OCI-M1 (cell line): ENCODE results near the gene POLR1E.

Experiments used
- DNase-seq: peaks from one replicate; lab custom pipeline; 2025; lab: John Stamatoyannopoulos, UW

Gene POLR1E

GRCh38 chr9:37540634-37541033 is 54.9 kb downstream of the POLR1E start:
- no peak for DNase-seq

GRCh38 chr9:37541465-37541864 is 55.7 kb downstream of the POLR1E start:
- no peak for DNase-seq

GRCh38 chr9:37542488-37542887 is 56.7 kb downstream of the POLR1E start:
- no peak for DNase-seq

GRCh38 chr9:37542895-37543294 is 57.1 kb downstream of the POLR1E start:
- DNase-seq = no peak

- no peak for DNase-seq
Measured at GRCh38 chr9:37543468-37543867, 57.7 kb downstream of the POLR1E start.

GRCh38 chr9:37547328-37547878 is 61.7 kb downstream of the POLR1E start:
- no peak for DNase-seq

- no peak for DNase-seq
Measured at GRCh38 chr9:37549527-37549926, 63.8 kb downstream of the POLR1E start.

GRCh38 chr9:37550781-37551180 is 65.0 kb downstream of the POLR1E start:
- DNase-seq = no peak

GRCh38 chr9:37551468-37551867 is 65.7 kb downstream of the POLR1E start:
- no peak for DNase-seq

GRCh38 chr9:37551888-37552287 is 66.1 kb downstream of the POLR1E start:
- DNase-seq = no peak
